Brain microvascular endothelial cell (primary cell): ENCODE results near the gene NTNG1.

Experiments
- DNase-seq: peaks from one replicate; pipeline ENCODE4 v3.0.0-alpha.2; 2020
- H3K27ac ChIP-seq: fragments of 250-450 bp; sonication (Bioruptor Pico); 2 replicates; pipeline ENCODE4 v1.5.1; 2020; ENCODE audit warnings: mild to moderate bottlenecking, moderate library complexity
- H3K27me3 ChIP-seq: fragments of 250-450 bp; sonication (Bioruptor Pico); replicated peaks from 2 replicates; pipeline ENCODE4 v1.5.1; 2020; ENCODE audit warnings: mild to moderate bottlenecking
- H3K36me3 ChIP-seq: fragments of 250-450 bp; sonication (Bioruptor Pico); replicated peaks from 2 replicates; pipeline ENCODE4 v1.5.1; 2020; ENCODE audit warnings: mild to moderate bottlenecking
- H3K4me3 ChIP-seq: 2 replicates; pipeline ENCODE4 v1.5.1; 2011; ENCODE audit warnings: low read depth, mild to moderate bottlenecking, control low read depth, low read length, moderate library complexity
- in situ Hi-C: cut with HindIII; loops from 2 replicates; pipeline ENCODE4 v1.10.0; 2017; ENCODE audit warnings: low sequenced_read_pairs, low pct_ligation_motif_present
- TF ChIP-seq, protein P1 (sequence below): IDR thresholded peaks from 2 replicates; pipeline ENCODE4 v1.5.1; 2011; ENCODE audit warnings: low read depth, mild to moderate bottlenecking, moderate library complexity, low read length, control low read depth, inconsistent platforms; ENCODE audit errors: missing control alignments

Gene NTNG1

DNA sequence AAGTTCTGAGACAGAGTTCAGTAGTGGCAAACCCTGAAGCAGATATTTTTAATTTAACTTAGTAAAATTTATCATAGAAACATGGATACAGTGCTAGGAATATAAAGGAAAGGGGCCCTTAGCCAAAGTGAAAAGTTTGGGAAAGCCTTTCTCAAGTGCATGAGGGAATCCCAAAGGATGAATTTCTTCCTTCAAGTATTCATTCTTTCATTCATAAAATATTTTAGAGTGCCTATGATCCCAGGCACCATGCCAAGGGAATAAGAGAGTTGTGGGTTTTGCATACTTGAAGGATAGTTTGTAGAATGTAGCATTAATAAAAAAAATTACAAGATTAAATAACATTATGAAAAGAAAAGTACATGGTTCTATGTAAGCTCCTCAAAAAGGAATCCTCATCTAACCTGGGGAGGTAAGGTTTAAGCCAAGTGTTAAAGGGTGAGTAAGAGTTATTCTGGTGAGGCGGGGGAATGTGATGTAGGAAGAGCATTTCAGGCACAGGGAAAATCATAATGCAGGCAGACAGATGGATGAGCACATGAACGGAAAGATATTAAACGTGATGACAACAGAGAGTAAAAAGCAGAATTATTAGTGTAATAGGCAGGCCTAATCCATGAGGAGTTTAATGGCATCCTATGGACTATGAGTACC, 40.4 kb upstream of the NTNG1 start:
- TF ChIP-seq, protein P1, sequence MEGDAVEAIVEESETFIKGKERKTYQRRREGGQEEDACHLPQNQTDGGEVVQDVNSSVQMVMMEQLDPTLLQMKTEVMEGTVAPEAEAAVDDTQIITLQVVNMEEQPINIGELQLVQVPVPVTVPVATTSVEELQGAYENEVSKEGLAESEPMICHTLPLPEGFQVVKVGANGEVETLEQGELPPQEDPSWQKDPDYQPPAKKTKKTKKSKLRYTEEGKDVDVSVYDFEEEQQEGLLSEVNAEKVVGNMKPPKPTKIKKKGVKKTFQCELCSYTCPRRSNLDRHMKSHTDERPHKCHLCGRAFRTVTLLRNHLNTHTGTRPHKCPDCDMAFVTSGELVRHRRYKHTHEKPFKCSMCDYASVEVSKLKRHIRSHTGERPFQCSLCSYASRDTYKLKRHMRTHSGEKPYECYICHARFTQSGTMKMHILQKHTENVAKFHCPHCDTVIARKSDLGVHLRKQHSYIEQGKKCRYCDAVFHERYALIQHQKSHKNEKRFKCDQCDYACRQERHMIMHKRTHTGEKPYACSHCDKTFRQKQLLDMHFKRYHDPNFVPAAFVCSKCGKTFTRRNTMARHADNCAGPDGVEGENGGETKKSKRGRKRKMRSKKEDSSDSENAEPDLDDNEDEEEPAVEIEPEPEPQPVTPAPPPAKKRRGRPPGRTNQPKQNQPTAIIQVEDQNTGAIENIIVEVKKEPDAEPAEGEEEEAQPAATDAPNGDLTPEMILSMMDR = no peak
- Histone ChIP-seq H3K27me3 (no peaks in the 10 kb centered on the region), H3K27ac (no peak overlapping the region), H3K36me3 (no peaks in the 10 kb centered on the region), H3K4me3 (no peak overlapping the region)
- in situ Hi-C loops = no loop called here
- DNase-seq = no peak

DNA sequence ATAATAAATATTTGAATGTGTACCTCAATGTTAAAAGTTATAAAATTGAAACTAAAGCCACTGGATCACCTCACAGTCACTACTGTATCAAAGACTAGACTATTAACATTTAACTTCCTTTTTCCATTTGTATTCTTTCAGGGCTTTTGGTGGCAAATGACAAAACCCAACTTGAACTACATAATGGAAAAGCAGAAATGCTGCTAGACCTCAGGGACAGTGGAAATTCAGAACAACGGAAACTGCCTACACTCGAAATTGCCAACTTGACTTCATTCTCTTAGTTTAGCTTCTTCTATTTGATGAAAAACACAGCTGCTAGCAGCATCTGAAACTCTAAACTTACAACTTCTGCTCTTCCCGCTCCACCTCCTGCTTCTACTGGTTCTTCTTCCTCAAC, 34.9 kb upstream of the NTNG1 start:
- H3K27me3 ChIP-seq = no peaks in the 10 kb centered on the region
- in situ Hi-C loops = no loop called here
- DNase-seq = no peak
- H3K4me3 ChIP-seq = no peak overlapping the region
- no peaks in the 10 kb centered on the region for H3K36me3 ChIP-seq
- H3K27ac ChIP-seq = no peak overlapping the region
- TF ChIP-seq, protein P1 = no peak

DNA sequence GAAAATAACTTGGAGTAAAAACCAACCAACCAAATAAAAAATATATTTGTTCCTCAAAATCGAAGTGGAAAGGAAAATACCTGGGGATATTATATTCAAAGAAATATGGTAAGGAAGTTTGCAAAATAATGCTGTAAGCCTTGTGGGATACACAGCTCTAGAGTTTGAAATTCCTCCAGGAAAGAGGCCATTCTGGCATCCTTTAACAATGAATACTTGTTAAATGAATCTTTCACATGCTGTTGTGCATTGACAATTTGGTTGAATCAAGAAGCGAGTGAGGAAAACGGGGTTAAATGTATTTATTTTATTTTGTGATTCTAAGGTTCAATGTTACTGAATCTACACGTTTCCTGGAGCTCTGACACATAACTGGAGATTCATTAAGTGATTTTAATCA, 30.5 kb upstream of the NTNG1 start:
- in situ Hi-C loops = no loop called here

DNA sequence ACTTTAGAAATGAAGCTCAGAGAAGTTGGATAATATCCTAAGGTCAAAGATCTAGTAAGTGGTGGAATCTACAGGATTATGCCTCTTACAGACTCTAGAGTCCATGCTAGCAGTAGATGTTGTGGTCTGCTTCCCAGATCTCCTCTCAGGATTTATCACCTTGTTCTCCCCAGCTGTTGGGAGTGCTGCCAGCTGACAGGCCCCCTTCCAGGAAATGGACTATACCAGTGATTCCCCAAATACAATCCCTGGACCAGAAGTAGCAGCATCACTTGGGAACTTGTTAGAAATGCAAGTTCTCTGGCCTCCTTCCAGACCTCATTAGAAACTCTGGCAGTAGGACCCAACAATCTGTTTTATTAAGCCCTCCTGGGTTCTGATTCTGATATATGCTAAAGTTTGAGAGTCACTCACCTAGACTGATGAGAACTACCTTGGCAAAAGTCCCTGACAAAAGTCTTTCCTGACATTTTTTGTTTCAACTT, 24.5 kb upstream of the NTNG1 start:
- in situ Hi-C loops = no loop called here
- Histone ChIP-seq H3K36me3 (no peaks in the 10 kb centered on the region), H3K27me3 (no peaks in the 10 kb centered on the region), H3K27ac (no peak overlapping the region), H3K4me3 (no peak overlapping the region)
- no peak for DNase-seq
- TF ChIP-seq, protein P1 = no peak

More for the DNA sequence above, 30.5 kb upstream of the NTNG1 start:
- Histone ChIP-seq H3K36me3 (no peaks in the 10 kb centered on the region), H3K27me3 (no peaks in the 10 kb centered on the region), H3K4me3 (no peak overlapping the region), H3K27ac (no peak overlapping the region)
- TF ChIP-seq, protein P1 = no peak
- no peak for DNase-seq

DNA sequence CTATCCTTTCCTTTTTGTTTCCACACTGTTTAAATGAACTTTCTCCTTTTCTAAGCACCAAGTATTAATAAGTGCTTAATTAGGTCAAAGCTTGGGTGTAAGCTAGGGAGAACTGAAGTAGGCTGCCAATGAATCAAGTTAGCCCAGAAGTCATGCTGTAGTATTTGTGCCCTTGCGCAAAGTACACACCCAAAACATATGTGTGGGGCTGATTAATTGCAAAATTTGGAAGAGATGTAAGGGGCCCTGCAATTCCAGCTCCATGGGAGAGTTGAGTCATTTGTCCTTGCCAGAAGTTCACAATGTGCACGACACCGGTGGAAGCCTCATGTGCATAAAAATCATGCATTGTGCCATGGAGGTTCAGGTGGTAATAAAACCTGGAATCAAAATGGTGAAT, 18.6 kb upstream of the NTNG1 start:
- Histone ChIP-seq H3K4me3 (no peak overlapping the region), H3K27ac (no peak overlapping the region), H3K36me3 (no peaks in the 10 kb centered on the region), H3K27me3 (no peaks in the 10 kb centered on the region)
- TF ChIP-seq, protein P1 = no peak
- no peak for DNase-seq
- in situ Hi-C loops = no loop called here

DNA sequence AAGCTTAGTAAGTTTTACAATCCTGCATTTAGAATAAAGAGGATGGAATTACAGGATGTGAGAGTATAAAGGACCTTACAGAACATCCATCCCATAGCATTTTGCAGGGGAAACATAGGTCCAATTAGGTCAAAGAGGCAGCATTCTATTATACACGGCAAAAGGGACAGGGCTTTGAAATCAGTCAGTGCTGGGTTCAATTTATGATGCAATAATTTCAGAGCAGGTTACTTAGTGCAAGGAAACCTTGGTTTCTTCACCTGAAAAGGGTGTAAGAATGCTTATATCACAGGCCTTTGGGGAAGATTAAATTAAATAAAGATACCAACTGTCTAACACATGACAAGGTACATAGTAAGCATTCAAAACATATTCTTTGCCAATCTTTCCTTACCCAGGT, 17.1 kb upstream of the NTNG1 start:
- Histone ChIP-seq H3K27me3 (no peaks in the 10 kb centered on the region), H3K36me3 (no peaks in the 10 kb centered on the region), H3K27ac (no peak overlapping the region), H3K4me3 (no peak overlapping the region)
- in situ Hi-C loops = no loop called here
- TF ChIP-seq, protein P1 = no peak
- no peak for DNase-seq
